Loucy (cell line): ENCODE results near the gene ASH1L.

ENCODE experiments used
- EZH2phosphoT487 ChIP-seq: fragments of 200-600 bp; IDR thresholded peaks from 2 replicates; pipeline ENCODE4 v1.6.1; 2018; ENCODE audit warnings: antibody characterized with exemption, mild to moderate bottlenecking, moderate library complexity, borderline replicate concordance
- TF ChIP-seq, protein P1 (sequence below): fragments of 200-600 bp; sonication (generic); conservative IDR thresholded peaks from 2 replicates; pipeline ENCODE4 v1.5.1; 2014; ENCODE audit warnings: mild to moderate bottlenecking, antibody characterized with exemption, low read length

DNA sequence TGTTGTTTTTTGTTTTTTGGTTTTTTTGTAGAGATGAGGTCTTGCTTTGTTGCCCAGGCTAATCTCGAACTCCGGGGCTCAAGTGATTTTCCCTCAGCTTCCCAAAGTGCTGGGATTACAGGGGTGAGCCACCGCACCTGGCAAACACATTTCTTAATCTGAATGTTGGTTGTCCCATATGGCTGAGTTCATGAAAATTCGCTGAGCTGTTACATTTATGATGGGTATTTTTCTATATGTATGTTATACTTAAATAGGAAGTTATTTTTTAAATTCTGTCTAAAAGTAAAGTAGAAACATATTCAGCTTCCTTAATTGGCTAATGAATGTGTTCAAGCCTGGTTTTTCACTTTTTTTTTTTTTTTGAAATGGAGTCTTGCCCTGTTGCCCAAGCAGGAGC, 75.1 kb downstream of the ASH1L start:
- TF ChIP-seq, protein P1, sequence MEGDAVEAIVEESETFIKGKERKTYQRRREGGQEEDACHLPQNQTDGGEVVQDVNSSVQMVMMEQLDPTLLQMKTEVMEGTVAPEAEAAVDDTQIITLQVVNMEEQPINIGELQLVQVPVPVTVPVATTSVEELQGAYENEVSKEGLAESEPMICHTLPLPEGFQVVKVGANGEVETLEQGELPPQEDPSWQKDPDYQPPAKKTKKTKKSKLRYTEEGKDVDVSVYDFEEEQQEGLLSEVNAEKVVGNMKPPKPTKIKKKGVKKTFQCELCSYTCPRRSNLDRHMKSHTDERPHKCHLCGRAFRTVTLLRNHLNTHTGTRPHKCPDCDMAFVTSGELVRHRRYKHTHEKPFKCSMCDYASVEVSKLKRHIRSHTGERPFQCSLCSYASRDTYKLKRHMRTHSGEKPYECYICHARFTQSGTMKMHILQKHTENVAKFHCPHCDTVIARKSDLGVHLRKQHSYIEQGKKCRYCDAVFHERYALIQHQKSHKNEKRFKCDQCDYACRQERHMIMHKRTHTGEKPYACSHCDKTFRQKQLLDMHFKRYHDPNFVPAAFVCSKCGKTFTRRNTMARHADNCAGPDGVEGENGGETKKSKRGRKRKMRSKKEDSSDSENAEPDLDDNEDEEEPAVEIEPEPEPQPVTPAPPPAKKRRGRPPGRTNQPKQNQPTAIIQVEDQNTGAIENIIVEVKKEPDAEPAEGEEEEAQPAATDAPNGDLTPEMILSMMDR: no peak
- no peak for TF ChIP-seq EZH2phosphoT487
